Large intestine (tissue), 3 donors: ENCODE data around the gene MAOA. TPM values are rescaled to one million over a fixed set of nuclear protein-coding genes. Genes with fewer than 3 reads are reported as not detected.

Experiments used
- DNase-seq, 2 donors: peaks; one replicate each; pipeline versions ENCODE4 v3.0.0 to v3.0.0-alpha.2; 2013
- H3K27ac ChIP-seq: one replicate; pipeline ENCODE4 v1.5.1; 2013; ENCODE audit warnings: low read length
- H3K27me3 ChIP-seq: 2 replicates; pipeline ENCODE4 v1.6.1; 2013; ENCODE audit warnings: low read length; ENCODE audit not compliant: control insufficient read depth, insufficient read depth
- H3K36me3 ChIP-seq: 2 replicates; pipeline ENCODE4 v1.6.1; 2013; ENCODE audit warnings: low read length; ENCODE audit not compliant: control insufficient read depth, insufficient read depth
- H3K4me1 ChIP-seq: one replicate; pipeline ENCODE4 v1.6.1; 2013; ENCODE audit warnings: low read length; ENCODE audit not compliant: control insufficient read depth, insufficient read depth
- H3K4me3 ChIP-seq: one replicate; pipeline ENCODE4 v1.5.1; 2013; ENCODE audit warnings: low read length
- H3K9me3 ChIP-seq: one replicate; pipeline ENCODE4 v1.6.1; 2013; ENCODE audit warnings: mild to moderate bottlenecking, low read depth, low read length, moderate library complexity; ENCODE audit not compliant: control insufficient read depth
- WGBS: methylation state at CpG from one replicate; pipeline ENCODE4 v1.1.5; 2013; ENCODE audit warnings: low lambda C conversion rate; ENCODE audit not compliant: insufficient coverage; 5-methylcytosine and 5-hydroxymethylcytosine counted together
- polyA plus RNA-seq: library from polyadenylated mRNA; unstranded; fragments of 120-200 nt; gene quantifications from one replicate; pipeline ENCODE4 v1.2.1, GENCODE V29; 2013

The MAOA gene
- polyA plus RNA-seq, 1 donor: 94.7 TPM

DNA sequence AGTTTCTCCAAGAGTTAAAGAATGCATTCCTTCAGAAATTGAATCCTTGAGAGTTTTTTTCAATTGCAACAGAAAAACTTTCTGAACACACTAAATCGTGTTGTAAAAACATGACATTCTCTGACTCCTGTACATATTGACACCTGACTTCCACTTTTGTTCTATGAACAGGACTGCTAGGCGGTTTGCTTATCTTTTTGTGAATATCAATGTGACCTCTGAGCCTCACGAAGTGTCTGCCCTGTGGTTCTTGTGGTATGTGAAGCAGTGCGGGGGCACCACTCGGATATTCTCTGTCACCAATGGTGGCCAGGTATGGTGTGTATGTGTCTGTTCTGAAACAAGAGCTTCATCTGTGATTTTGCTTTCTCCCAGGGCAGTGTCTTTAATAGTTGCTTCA lies 71.9 kb downstream of the MAOA start:
- Histone ChIP-seq H3K36me3 (peaks cover 14% of the 10 kb centered on the region), H3K27me3 (no peaks in the 10 kb centered on the region), H3K4me1 (peaks cover 2% of the 10 kb centered on the region), H3K27ac (no peak overlapping the region), H3K9me3 (no peaks in the 10 kb centered on the region), H3K4me3 (no peak overlapping the region)
- DNase-seq: no peak
- no CpG with 5 or more reads among the region's 5 CpGs for WGBS

DNA sequence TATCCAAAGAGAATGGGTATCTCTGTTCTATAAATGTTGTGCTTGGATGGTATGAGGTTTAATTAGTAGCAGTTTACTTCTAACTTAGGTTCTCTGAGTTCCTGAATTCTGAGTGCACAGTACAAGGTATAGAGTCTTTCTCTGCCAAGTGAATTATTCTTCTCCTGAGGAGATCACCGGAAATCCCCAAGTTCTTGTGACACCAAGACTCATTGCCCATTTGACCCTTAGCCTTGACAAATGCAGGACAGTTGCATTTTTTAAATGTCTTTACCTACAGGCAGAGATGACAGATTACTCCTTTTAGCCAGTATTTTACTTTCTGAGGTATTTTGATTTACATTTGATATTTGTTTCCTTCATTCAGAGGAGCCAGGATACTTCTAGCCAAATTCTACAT lies 72.9 kb downstream of the MAOA start:
- WGBS: no CpG with 5 or more reads among the region's 1 CpG
- Histone ChIP-seq H3K27ac (no peak overlapping the region), H3K27me3 (no peaks in the 10 kb centered on the region), H3K9me3 (no peaks in the 10 kb centered on the region), H3K36me3 (peaks cover 18% of the 10 kb centered on the region), H3K4me1 (peaks cover 2% of the 10 kb centered on the region), H3K4me3 (no peak overlapping the region)
- DNase-seq: no peak

DNA sequence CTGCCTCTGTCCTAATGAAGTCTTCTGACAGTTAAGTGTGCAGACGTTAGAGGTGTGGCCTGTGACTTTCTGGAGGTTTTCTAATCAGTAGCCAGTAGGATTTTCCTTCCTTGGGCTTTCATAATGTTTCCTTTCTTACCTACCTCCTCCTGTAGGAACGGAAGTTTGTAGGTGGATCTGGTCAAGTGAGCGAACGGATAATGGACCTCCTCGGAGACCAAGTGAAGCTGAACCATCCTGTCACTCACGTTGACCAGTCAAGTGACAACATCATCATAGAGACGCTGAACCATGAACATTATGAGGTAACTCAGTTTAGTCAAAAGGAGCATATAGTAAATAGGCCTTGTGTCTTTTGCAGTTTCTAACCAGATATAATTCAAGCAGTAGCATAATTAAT lies 75.0 kb downstream of the MAOA start:
- Histone ChIP-seq H3K36me3 (peaks cover 21% of the 10 kb centered on the region), H3K9me3 (no peaks in the 10 kb centered on the region), H3K4me3 (no peak overlapping the region), H3K27ac (no peak overlapping the region), H3K4me1 (peaks cover 5% of the 10 kb centered on the region), H3K27me3 (no peaks in the 10 kb centered on the region)
- no peak for DNase-seq
- WGBS: no CpG with 5 or more reads among the region's 7 CpGs

DNA sequence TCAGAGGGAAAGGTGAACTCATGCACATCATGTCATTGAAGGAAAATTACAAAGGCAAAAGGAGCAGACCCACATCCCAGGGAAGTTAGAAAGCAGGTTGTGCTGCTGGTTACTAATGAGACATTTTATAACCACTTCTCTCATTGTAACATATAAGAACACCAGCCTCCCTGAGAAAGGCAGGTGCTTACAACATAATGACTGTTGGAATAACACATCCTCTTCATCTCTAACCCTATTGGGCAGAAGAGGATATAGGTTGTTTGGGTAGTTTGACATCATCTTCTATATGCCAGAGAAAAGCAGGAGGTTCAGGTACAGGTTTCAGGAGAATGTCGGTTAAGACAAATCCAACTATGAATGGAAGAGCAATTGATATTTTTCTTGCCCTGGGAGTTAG lies 77.6 kb downstream of the MAOA start:
- WGBS: no CpG with 5 or more reads among the region's 1 CpG
- no peaks in the 10 kb centered on the region for H3K27me3 ChIP-seq

DNA sequence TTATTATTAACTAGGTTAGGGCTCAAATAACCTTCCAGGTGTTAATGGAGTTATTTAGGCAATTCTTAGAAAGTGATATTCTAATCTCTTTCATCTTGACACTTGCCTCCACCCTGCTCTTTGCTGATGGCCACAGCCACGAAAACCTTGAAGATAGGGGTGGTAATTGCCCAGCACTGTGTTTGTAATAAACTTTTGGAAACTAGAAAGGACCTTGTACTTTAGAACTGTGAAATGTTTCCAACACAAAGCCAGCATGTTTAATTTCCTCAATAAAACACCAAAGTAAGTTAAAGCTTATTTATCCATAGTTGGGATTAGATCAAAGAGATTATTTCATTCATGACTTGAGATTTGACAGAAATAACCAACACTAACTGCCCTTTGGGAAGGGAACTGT lies 78.3 kb downstream of the MAOA start:
- no peak overlapping the region for H3K4me3 ChIP-seq
- WGBS: no CpG with 5 or more reads among the region's 1 CpG
- peaks cover 26% of the 10 kb centered on the region for H3K36me3 ChIP-seq
- H3K4me1 ChIP-seq: peaks cover 3% of the 10 kb centered on the region
- DNase-seq: peak; percentile 11 to 48
- H3K27ac ChIP-seq: no peak overlapping the region
- no peaks in the 10 kb centered on the region for H3K9me3 ChIP-seq
- no peaks in the 10 kb centered on the region for H3K27me3 ChIP-seq

More for the DNA sequence above, 77.6 kb downstream of the MAOA start:
- H3K27ac ChIP-seq: no peak overlapping the region
- H3K9me3 ChIP-seq: no peaks in the 10 kb centered on the region
- peaks cover 3% of the 10 kb centered on the region for H3K4me1 ChIP-seq
- no peak overlapping the region for H3K4me3 ChIP-seq
- no peak for DNase-seq
- H3K36me3 ChIP-seq: peaks cover 26% of the 10 kb centered on the region

DNA sequence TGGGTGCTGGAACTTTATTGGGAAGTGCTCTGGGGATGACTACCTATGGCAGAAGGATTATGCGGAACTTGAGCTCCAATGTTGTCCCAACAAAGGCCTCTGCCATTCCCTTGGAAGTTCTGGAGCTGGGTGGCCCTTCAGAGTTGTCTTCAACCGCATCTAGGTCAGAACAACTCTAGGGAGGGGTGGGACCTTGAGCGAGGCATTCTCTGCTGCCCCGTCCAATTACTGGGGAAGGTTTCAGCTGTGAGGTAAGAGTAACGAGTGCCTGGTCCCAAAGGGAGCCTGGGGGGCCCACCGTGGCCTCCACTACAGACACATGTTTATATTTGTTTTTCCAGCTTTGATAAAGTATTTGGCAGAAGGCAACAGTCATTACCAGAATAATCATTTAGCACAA lies 79.4 kb downstream of the MAOA start:
- Histone ChIP-seq H3K36me3 (peaks cover 26% of the 10 kb centered on the region), H3K9me3 (no peaks in the 10 kb centered on the region), H3K27ac (no peak overlapping the region), H3K27me3 (no peaks in the 10 kb centered on the region), H3K4me3 (no peak overlapping the region), H3K4me1 (peaks cover 3% of the 10 kb centered on the region)
- no peak for DNase-seq
- no CpG with 5 or more reads among the region's 6 CpGs for WGBS

DNA sequence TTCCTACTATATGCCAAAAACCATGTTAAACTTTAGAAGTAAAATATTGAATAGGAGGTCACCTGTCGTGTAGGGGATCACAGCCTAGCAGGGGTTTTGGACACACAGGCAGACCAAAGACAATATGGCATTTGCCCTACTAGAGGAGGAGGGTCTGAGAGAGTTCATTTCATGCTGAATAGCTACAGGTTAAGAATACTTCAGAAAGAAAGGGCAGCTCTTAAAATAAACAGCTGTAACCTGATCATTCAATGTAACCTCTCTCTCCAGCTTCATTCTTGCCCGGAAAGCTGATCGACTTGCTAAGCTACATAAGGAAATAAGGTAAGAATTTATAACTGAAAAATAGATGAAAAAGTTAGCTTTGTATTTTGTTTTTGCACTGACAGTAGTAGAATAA lies 79.9 kb downstream of the MAOA start:
- Histone ChIP-seq H3K9me3 (no peaks in the 10 kb centered on the region), H3K27ac (no peak overlapping the region), H3K4me3 (no peak overlapping the region), H3K27me3 (no peaks in the 10 kb centered on the region), H3K36me3 (peaks cover 24% of the 10 kb centered on the region), H3K4me1 (peaks cover 3% of the 10 kb centered on the region)
- WGBS: no CpG with 5 or more reads among the region's 3 CpGs
- no peak for DNase-seq

DNA sequence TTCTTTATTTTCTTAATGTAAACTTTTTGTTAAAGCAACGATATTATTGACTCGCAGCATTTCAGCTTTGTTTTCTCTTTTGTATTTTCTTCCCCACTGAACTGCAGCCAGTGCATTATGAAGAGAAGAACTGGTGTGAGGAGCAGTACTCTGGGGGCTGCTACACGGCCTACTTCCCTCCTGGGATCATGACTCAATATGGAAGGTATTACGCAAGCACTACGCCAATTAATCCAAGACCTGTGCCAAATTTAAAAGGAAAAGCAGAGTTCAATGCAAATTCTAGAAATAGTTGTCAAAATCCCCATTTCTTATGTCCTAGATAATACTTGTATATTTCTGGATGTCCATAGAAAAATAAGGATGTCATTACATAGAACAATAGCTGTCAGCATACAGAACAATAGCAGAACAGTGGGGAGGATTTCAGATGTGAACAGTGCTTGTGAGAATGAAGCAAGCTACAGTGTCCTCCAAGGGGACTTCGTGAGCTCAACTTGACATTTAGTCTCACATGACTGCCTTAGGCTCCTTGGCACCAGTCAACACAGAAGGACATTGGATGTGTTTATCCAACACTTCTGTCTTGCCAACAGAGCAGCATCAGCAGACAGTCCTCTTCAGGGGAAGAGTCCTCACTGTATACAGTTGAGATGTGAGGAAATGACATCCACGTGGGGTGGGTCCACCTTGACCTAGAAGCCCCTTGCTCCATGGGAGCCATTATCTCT lies 85.9 kb downstream of the MAOA start:
- peaks cover 23% of the 10 kb centered on the region for H3K36me3 ChIP-seq
- 100% methylated on average over 1 of the region's 7 CpGs for WGBS
- no peak for DNase-seq
- no peak overlapping the region for H3K27ac ChIP-seq
- H3K9me3 ChIP-seq: no peaks in the 10 kb centered on the region
- peaks cover 14% of the 10 kb centered on the region for H3K4me1 ChIP-seq
- no peaks in the 10 kb centered on the region for H3K27me3 ChIP-seq
- no peak overlapping the region for H3K4me3 ChIP-seq

DNA sequence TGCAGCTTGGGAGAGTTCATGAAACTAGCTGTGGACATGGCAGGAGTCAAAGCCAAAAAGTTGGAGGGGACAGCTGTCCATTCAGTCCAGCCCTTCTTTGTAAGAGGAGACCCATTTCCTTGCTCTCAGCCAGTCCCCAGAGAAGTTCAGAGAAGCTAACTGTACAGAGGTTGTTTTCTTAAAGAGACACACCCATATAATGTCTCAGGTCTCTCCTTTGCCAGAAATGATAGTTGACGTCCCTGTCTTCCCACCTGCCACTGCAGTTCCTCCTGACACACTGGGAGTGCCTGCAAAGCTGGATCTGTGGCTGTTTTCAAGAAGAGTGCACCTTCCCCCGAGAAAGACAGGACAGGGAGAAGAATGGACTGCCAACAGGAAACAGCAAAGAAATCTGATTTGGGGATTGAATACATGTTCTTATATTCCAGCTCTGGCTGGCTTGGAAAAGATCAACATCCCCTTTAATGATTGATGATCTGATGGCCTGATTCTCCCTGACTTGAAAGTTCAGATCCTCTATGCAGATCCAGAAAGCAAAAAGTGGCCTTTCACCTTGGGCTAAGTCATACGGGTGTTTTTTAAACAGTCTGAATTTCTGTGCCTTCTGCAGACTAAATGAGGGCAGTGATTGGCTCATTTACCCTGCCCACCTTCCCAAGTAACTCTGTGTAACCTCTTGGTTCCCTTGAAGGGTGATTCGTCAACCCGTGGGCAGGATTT lies 87.2 kb downstream of the MAOA start:
- Histone ChIP-seq H3K9me3 (no peaks in the 10 kb centered on the region), H3K27ac (no peak overlapping the region), H3K36me3 (peaks cover 20% of the 10 kb centered on the region), H3K4me1 (peaks cover 24% of the 10 kb centered on the region), H3K4me3 (no peak overlapping the region), H3K27me3 (no peaks in the 10 kb centered on the region)
- WGBS: no CpG with 5 or more reads among the region's 5 CpGs
- no peak for DNase-seq

DNA sequence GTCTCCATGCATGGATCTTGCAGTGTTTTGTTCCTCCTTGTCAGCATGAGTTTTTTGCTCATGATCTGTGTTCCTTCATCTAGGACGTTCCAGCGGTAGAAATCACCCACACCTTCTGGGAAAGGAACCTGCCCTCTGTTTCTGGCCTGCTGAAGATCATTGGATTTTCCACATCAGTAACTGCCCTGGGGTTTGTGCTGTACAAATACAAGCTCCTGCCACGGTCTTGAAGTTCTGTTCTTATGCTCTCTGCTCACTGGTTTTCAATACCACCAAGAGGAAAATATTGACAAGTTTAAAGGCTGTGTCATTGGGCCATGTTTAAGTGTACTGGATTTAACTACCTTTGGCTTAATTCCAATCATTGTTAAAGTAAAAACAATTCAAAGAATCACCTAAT lies 88.2 kb downstream of the MAOA start:
- no CpG with 5 or more reads among the region's 3 CpGs for WGBS

More for the DNA sequence above, 88.2 kb downstream of the MAOA start:
- Histone ChIP-seq H3K27me3 (no peaks in the 10 kb centered on the region), H3K4me3 (no peak overlapping the region), H3K27ac (no peak overlapping the region), H3K4me1 (peaks cover 24% of the 10 kb centered on the region), H3K36me3 (peaks cover 20% of the 10 kb centered on the region), H3K9me3 (no peaks in the 10 kb centered on the region)
- DNase-seq: no peak
